Tibial nerve (tissue), 4 donors: ENCODE results near the gene DCAF6. TPM values are rescaled to one million over a fixed set of nuclear protein-coding genes. Genes with fewer than 3 reads are reported as not detected.

Experiments
- DNase-seq, 2 donors: peaks; one replicate each; pipeline ENCODE4 v3.0.0-alpha.2; 2019; ENCODE audit warnings: low spot score in 2 of 2
- H3K27ac ChIP-seq, 4 donors: fragments of 200-600 bp; sonication (generic) in 3 of 4; one replicate each; pipeline ENCODE4 v1.5.1; 2017 to 2019; ENCODE audit warnings: mild to moderate bottlenecking in 1 of 4
- H3K27me3 ChIP-seq, 2 donors: fragments of 200-600 bp; sonication (generic) in 1 of 2; one replicate each; pipeline versions ENCODE4 v1.5.1 to v1.6.0; 2017 to 2019
- H3K36me3 ChIP-seq, 3 donors: fragments of 200-600 bp; sonication (generic); one replicate each; pipeline ENCODE4 v1.5.1; 2018 to 2019
- H3K4me1 ChIP-seq, 4 donors: fragments of 200-600 bp; sonication (generic) in 3 of 4; one replicate each; pipeline ENCODE4 v1.5.1; 2017 to 2019
- H3K4me3 ChIP-seq, 4 donors: fragments of 200-600 bp; sonication (generic) in 3 of 4; one replicate each; pipeline ENCODE4 v1.5.1; 2017 to 2019; ENCODE audit warnings: mild to moderate bottlenecking in 1 of 4, moderate library complexity in 1 of 4
- H3K9me3 ChIP-seq, 4 donors: fragments of 200-600 bp; sonication (generic) in 3 of 4; one replicate each; pipeline ENCODE4 v1.5.1; 2017 to 2019
- CTCF ChIP-seq, 5 experiments: fragments of 200-600 bp in 3 of 5; fragments of 450-650 bp in 2 of 5; sonication (generic) in 3 of 5; IDR thresholded peaks; one replicate each; pipeline ENCODE4 v1.5.1; 2016 to 2019; ENCODE audit warnings: antibody characterized with exemption in 5 of 5, mild to moderate bottlenecking in 3 of 5, moderate library complexity in 2 of 5
- EP300 ChIP-seq, 2 donors: sonication (generic); formaldehyde crosslinking; IDR thresholded peaks; one replicate each; pipeline ENCODE4 v1.6.1; 2017; ENCODE audit warnings: antibody characterized with exemption in 2 of 2, mild to moderate bottlenecking in 1 of 2
- POLR2A ChIP-seq, 2 donors: fragments of 450-650 bp; IDR thresholded peaks; one replicate each; pipeline ENCODE4 v1.6.1; 2017; ENCODE audit warnings: antibody characterized with exemption in 2 of 2, mild to moderate bottlenecking in 2 of 2, moderate library complexity in 2 of 2
- WGBS, 2 donors: methylation state at CpG; one replicate each; pipeline ENCODE4 v1.1.5; 2018; 5-methylcytosine and 5-hydroxymethylcytosine counted together
- total RNA-seq, 4 donors: library from RNA; depleted of rRNA; stranded (reverse); fragments of >200 nt; gene quantifications; one replicate each; pipeline ENCODE4 v1.1.0, GENCODE V29; 2016

DCAF6 gene
- total RNA-seq, 4 donors from 2014 or later = 75.7 to 118 (median 77.4) TPM

- 90 to 93% methylated on average over 6 of the region's 6 CpGs for WGBS, 2 donors
Observed at GRCh38 chr1:168095476-168095875, 159.0 kb downstream of the DCAF6 start.

GRCh38 chr1:168096296-168097165, 160.0 kb downstream of the DCAF6 start:
- no peak overlapping the region for H3K4me3 ChIP-seq
- H3K27me3 ChIP-seq = no peaks in the 10 kb centered on the region
- TF ChIP-seq CTCF (IDR thresholded peaks at IDR 0.05) = no peak
- no peak for TF ChIP-seq POLR2A (IDR thresholded peaks at IDR 0.05)
- no peak for TF ChIP-seq EP300 (IDR thresholded peaks at IDR 0.05)
- no peaks in the 10 kb centered on the region for H3K4me1 ChIP-seq
- peaks cover 0 to 64% (median 0%) of the 10 kb centered on the region in 3 donors for H3K36me3 ChIP-seq
- 95 to 97% methylated on average over 24 to 26 of the region's 27 CpGs for WGBS, 2 donors
- no peak overlapping the region for H3K27ac ChIP-seq
- DNase-seq = no peak
- no peaks in the 10 kb centered on the region for H3K9me3 ChIP-seq

More at GRCh38 chr1:168095476-168095875, 159.0 kb downstream of the DCAF6 start:
- Histone ChIP-seq H3K4me1 (no peaks in the 10 kb centered on the region), H3K36me3 (peaks cover 0 to 66% (median 0%) of the 10 kb centered on the region in 3 donors), H3K4me3 (no peak overlapping the region), H3K27me3 (no peaks in the 10 kb centered on the region), H3K9me3 (no peaks in the 10 kb centered on the region), H3K27ac (no peak overlapping the region)
- TF ChIP-seq EP300 (IDR thresholded peaks at IDR 0.05) (no peak), POLR2A (IDR thresholded peaks at IDR 0.05) (no peak), CTCF (IDR thresholded peaks at IDR 0.05) (no peak)
- no peak for DNase-seq

- Histone ChIP-seq H3K36me3 (peaks cover 0 to 74% (median 0%) of the 10 kb centered on the region in 3 donors), H3K4me3 (no peak overlapping the region), H3K27ac (no peak overlapping the region), H3K9me3 (no peaks in the 10 kb centered on the region), H3K4me1 (no peaks in the 10 kb centered on the region), H3K27me3 (no peaks in the 10 kb centered on the region)
- no peak for TF ChIP-seq POLR2A (IDR thresholded peaks at IDR 0.05)
- no peak for TF ChIP-seq CTCF (IDR thresholded peaks at IDR 0.05)
- no peak for TF ChIP-seq EP300 (IDR thresholded peaks at IDR 0.05)
- DNase-seq = no peak
- WGBS, 2 donors = 88 to 90% methylated on average over 11 to 12 of the region's 12 CpGs
Observed at GRCh38 chr1:168097921-168098528, 161.5 kb downstream of the DCAF6 start.

- DNase-seq = no peak
Observed at GRCh38 chr1:168098534-168099320, 162.2 kb downstream of the DCAF6 start.

More at GRCh38 chr1:168098534-168099320, 162.2 kb downstream of the DCAF6 start:
- Histone ChIP-seq H3K27me3 (no peaks in the 10 kb centered on the region), H3K4me3 (no peak overlapping the region), H3K27ac (no peak overlapping the region), H3K36me3 (peaks cover 0 to 74% (median 0%) of the 10 kb centered on the region in 3 donors), H3K9me3 (no peaks in the 10 kb centered on the region), H3K4me1 (no peaks in the 10 kb centered on the region)
- WGBS, 2 donors = 83 to 89% methylated on average over 13 to 15 of the region's 15 CpGs
- TF ChIP-seq EP300 (IDR thresholded peaks at IDR 0.05) = no peak
- TF ChIP-seq POLR2A (IDR thresholded peaks at IDR 0.05) = no peak
- TF ChIP-seq CTCF (IDR thresholded peaks at IDR 0.05) = no peak
